Astrocyte (in vitro differentiated cells and primary cell): ENCODE data around the gene ARSK. TPM values are rescaled to one million over a fixed set of nuclear protein-coding genes. Genes with fewer than 3 reads are reported as not detected.

Experiments
- DNase-seq: peaks from one replicate; pipeline ENCODE4 v3.0.0-alpha.2; 2010; ENCODE audit warnings: low read depth
- FAIRE-seq: peaks from 2 replicates; lab custom pipeline; 2011; peaks lifted over from hg19 to GRCh38; lab: Jason Lieb, UNC
- H2AFZ ChIP-seq: 2 replicates; pipeline ENCODE4 v1.6.0; 2012; ENCODE audit warnings: low read depth, low read length, inconsistent platforms
- H3K27ac ChIP-seq: 2 replicates; pipeline ENCODE4 v1.5.1; 2011; ENCODE audit warnings: low read depth, low read length, inconsistent platforms
- H3K27me3 ChIP-seq: 2 replicates; pipeline ENCODE4 v1.6.0; 2011; ENCODE audit warnings: low read length, inconsistent platforms; ENCODE audit not compliant: insufficient read depth
- H3K36me3 ChIP-seq: 2 replicates; pipeline ENCODE4 v1.5.1; 2011; ENCODE audit warnings: low read length, inconsistent platforms; ENCODE audit not compliant: insufficient read depth
- H3K4me1 ChIP-seq: 2 replicates; pipeline ENCODE4 v1.5.1; 2011; ENCODE audit warnings: low read length, inconsistent platforms; ENCODE audit not compliant: insufficient read depth
- H3K4me2 ChIP-seq: 2 replicates; pipeline ENCODE4 v1.6.0; 2012; ENCODE audit warnings: low read length, inconsistent platforms
- H3K4me3 ChIP-seq: 2 replicates; pipeline ENCODE4 v1.5.1; 2011; ENCODE audit warnings: low read depth, mild to moderate bottlenecking, low read length, inconsistent platforms; ENCODE audit not compliant: insufficient read depth
- H3K79me2 ChIP-seq: 2 replicates; pipeline ENCODE4 v1.6.0; 2012; ENCODE audit warnings: mild to moderate bottlenecking, low read length, inconsistent platforms; ENCODE audit not compliant: insufficient read depth
- H3K9ac ChIP-seq: 2 replicates; pipeline ENCODE4 v1.6.0; 2012; ENCODE audit warnings: mild to moderate bottlenecking, low read length, inconsistent platforms
- H3K9me3 ChIP-seq: 2 replicates; pipeline ENCODE4 v1.5.1; 2012; ENCODE audit warnings: low read depth, mild to moderate bottlenecking, low read length, inconsistent platforms; ENCODE audit not compliant: insufficient read depth
- H4K20me1 ChIP-seq: 2 replicates; pipeline ENCODE4 v1.6.0; 2012; ENCODE audit warnings: low read length, inconsistent platforms; ENCODE audit not compliant: insufficient read depth
- H3K27ac Mint-ChIP-seq: one replicate; pipeline ENCODE4 v1.8.0; 2021; ENCODE audit warnings: mild to moderate bottlenecking, mixed read lengths; ENCODE audit not compliant: unreplicated experiment
- H3K27me3 Mint-ChIP-seq: one replicate; pipeline ENCODE4 v1.8.0; 2021; ENCODE audit warnings: low read depth, mixed read lengths; ENCODE audit not compliant: unreplicated experiment
- H3K36me3 Mint-ChIP-seq: one replicate; pipeline ENCODE4 v1.8.0; 2021; ENCODE audit warnings: low read depth, mixed read lengths; ENCODE audit not compliant: unreplicated experiment
- H3K4me1 Mint-ChIP-seq: one replicate; pipeline ENCODE4 v1.8.0; 2021; ENCODE audit warnings: low read depth, mixed read lengths; ENCODE audit not compliant: unreplicated experiment
- H3K4me3 Mint-ChIP-seq: one replicate; pipeline ENCODE4 v1.8.0; 2021; ENCODE audit warnings: mild to moderate bottlenecking, moderate library complexity, mixed read lengths; ENCODE audit not compliant: unreplicated experiment
- H3K9me3 Mint-ChIP-seq: one replicate; pipeline ENCODE4 v1.8.0; 2021; ENCODE audit warnings: mild to moderate bottlenecking, mixed read lengths; ENCODE audit not compliant: unreplicated experiment
- EZH2 ChIP-seq: IDR thresholded peaks from 2 replicates; pipeline ENCODE4 v1.6.1; 2012; ENCODE audit warnings: mild to moderate bottlenecking, low read length, inconsistent platforms; ENCODE audit not compliant: insufficient read depth
- total RNA-seq: library from RNA; stranded (reverse); gene quantifications from 2 replicates; pipeline ENCODE4 v1.2.1, GENCODE V29; 2021
- TF ChIP-seq, protein P1 (sequence below): IDR thresholded peaks from 2 replicates; pipeline ENCODE4 v1.5.1; 2011; ENCODE audit warnings: low read depth, mild to moderate bottlenecking, inconsistent platforms, low read length, moderate library complexity; ENCODE audit not compliant: insufficient read depth

ARSK gene
- total RNA-seq, 1 donor from 2014 or later, result 9.0 TPM

GRCh38 chr5:95511606-95512005, 43.3 kb upstream of the ARSK start:
- peaks cover 59% of the 10 kb centered on the region for H3K36me3 ChIP-seq
- no peaks in the 10 kb centered on the region for H3K9me3 ChIP-seq
- Mint-ChIP-seq H3K36me3 (peaks cover 8% of the 10 kb centered on the region), H3K27ac (no peak overlapping the region), H3K27me3 (no peaks in the 10 kb centered on the region), H3K4me3 (no peak overlapping the region), H3K9me3 (no peaks in the 10 kb centered on the region), H3K4me1 (no peaks in the 10 kb centered on the region)
- no peak overlapping the region for H3K9ac ChIP-seq
- no peak overlapping the region for H3K4me3 ChIP-seq
- no peaks in the 10 kb centered on the region for H4K20me1 ChIP-seq
- DNase-seq (no peak), FAIRE-seq (no peak)
- no peak overlapping the region for H3K4me2 ChIP-seq
- H3K79me2 ChIP-seq, result no peaks in the 10 kb centered on the region
- no peak overlapping the region for H2AFZ ChIP-seq
- no peak overlapping the region for H3K27ac ChIP-seq
- TF ChIP-seq EZH2, result no peak
- TF ChIP-seq, protein P1, sequence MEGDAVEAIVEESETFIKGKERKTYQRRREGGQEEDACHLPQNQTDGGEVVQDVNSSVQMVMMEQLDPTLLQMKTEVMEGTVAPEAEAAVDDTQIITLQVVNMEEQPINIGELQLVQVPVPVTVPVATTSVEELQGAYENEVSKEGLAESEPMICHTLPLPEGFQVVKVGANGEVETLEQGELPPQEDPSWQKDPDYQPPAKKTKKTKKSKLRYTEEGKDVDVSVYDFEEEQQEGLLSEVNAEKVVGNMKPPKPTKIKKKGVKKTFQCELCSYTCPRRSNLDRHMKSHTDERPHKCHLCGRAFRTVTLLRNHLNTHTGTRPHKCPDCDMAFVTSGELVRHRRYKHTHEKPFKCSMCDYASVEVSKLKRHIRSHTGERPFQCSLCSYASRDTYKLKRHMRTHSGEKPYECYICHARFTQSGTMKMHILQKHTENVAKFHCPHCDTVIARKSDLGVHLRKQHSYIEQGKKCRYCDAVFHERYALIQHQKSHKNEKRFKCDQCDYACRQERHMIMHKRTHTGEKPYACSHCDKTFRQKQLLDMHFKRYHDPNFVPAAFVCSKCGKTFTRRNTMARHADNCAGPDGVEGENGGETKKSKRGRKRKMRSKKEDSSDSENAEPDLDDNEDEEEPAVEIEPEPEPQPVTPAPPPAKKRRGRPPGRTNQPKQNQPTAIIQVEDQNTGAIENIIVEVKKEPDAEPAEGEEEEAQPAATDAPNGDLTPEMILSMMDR, result no peak
- H3K27me3 ChIP-seq, result no peaks in the 10 kb centered on the region
- no peaks in the 10 kb centered on the region for H3K4me1 ChIP-seq

GRCh38 chr5:95518417-95518816, 36.5 kb upstream of the ARSK start:
- DNase-seq, result no peak

GRCh38 chr5:95519151-95519550, 35.8 kb upstream of the ARSK start:
- H3K4me2 ChIP-seq, result no peak overlapping the region
- H4K20me1 ChIP-seq, result no peaks in the 10 kb centered on the region
- Mint-ChIP-seq H3K27ac (no peak overlapping the region), H3K9me3 (no peaks in the 10 kb centered on the region), H3K4me1 (no peaks in the 10 kb centered on the region), H3K4me3 (no peak overlapping the region), H3K27me3 (no peaks in the 10 kb centered on the region), H3K36me3 (peaks cover 9% of the 10 kb centered on the region)
- no peak overlapping the region for H3K27ac ChIP-seq
- no peaks in the 10 kb centered on the region for H3K4me1 ChIP-seq
- TF ChIP-seq, protein P1, result no peak
- TF ChIP-seq EZH2, result no peak
- H3K27me3 ChIP-seq, result no peaks in the 10 kb centered on the region
- peaks cover 47% of the 10 kb centered on the region for H3K36me3 ChIP-seq
- no peak overlapping the region for H3K4me3 ChIP-seq
- no peaks in the 10 kb centered on the region for H3K9me3 ChIP-seq
- DNase-seq (no peak), FAIRE-seq (no peak)
- no peaks in the 10 kb centered on the region for H3K79me2 ChIP-seq
- no peak overlapping the region for H2AFZ ChIP-seq
- H3K9ac ChIP-seq, result no peak overlapping the region

More at GRCh38 chr5:95518417-95518816, 36.5 kb upstream of the ARSK start:
- Mint-ChIP-seq H3K36me3 (peaks cover 9% of the 10 kb centered on the region), H3K4me1 (no peaks in the 10 kb centered on the region), H3K27me3 (no peaks in the 10 kb centered on the region), H3K27ac (no peak overlapping the region), H3K9me3 (no peaks in the 10 kb centered on the region), H3K4me3 (no peak overlapping the region)
- Histone ChIP-seq H3K4me2 (no peak overlapping the region), H4K20me1 (no peaks in the 10 kb centered on the region), H3K27me3 (no peaks in the 10 kb centered on the region), H3K36me3 (peaks cover 51% of the 10 kb centered on the region), H3K4me1 (no peaks in the 10 kb centered on the region), H3K79me2 (no peaks in the 10 kb centered on the region), H3K9ac (no peak overlapping the region), H2AFZ (no peak overlapping the region), H3K9me3 (no peaks in the 10 kb centered on the region), H3K27ac (no peak overlapping the region), H3K4me3 (no peak overlapping the region)
- FAIRE-seq, result no peak
- TF ChIP-seq EZH2, result no peak
- TF ChIP-seq, protein P1, result no peak
